ENCODE results near the gene PHKB.

GRCh38 chr16:47449788-47450187 is 11.3 kb upstream of the PHKB start:
- no peak for TF ChIP-seq CTCF (conservative IDR thresholded peaks at IDR 0.05 in 1 of 2, IDR thresholded peaks at IDR 0.05 in 1 of 2; ENCODE audit: extremely low read depth in 1 of 2, insufficient read depth in 1 of 2, low read depth in 1 of 2, low read length in 2 of 2)
- no peak for TF ChIP-seq EZH2 (IDR thresholded peaks at IDR 0.05; ENCODE audit: borderline replicate concordance, low read length)

Measured in mammary epithelial cell (primary cell).